Stimulated activated CD8-positive, alpha-beta memory T cell treated with anti-CD3 and anti-CD28 coated beads, Interleukin-15, amount 100 ng/mL, for 24 hours (primary cell): ENCODE results near the gene PRKCA.
"Not testable (repeated sequence)": the region's sequence is repeated elsewhere in the genome, so short reads cannot be mapped to it uniquely, and the experiment has no call there.

Source experiments
- DNase-seq: peaks from one replicate; pipeline ENCODE4 v3.0.0-alpha.2; 2020; ENCODE audit warnings: low read depth

PRKCA gene

DNA sequence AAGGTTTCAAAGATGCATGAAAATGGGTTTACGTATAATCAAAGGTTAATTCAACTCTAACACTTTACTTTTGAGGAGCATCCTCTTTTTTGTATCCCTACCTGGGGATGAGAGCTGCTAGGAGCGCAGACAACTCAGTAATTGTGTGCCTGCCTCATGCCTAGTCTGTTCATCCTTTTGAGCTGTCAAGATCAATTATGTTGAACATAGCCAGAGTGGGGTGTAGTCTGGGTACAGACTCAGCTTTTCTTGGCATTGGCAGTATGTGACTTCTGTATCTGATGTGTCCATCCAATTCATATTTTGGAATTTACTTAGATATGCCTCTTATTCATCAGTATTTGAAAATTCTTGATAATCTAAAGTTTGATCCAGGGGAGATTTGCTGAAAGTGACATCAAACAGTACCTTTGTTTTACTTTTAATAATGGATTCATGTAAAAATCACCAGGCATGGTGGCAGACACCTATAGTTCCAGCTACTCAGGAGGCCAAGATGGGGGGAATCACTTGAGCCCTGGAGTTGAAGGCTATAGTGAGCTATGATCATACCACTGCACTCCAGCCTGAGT lies 24.1 kb downstream of the PRKCA start:
- DNase-seq = no peak

DNA sequence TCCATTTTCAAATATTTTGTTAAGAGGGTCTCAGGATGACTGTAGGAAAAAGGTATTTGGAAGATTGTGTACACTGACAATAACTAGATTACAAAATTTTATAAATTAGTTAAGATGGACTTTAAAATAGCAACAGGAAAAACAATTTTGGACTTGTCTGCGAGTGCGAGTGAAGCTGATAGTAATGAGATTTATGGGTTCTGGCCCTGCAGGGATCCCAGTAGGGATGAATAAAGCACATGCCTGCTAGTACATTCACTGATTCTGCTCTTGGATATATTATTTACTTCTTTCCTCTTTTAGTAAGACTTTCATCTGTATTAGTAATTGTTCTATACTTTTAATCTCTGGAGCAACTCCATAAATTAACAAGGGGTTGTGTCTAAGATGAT lies 28.2 kb downstream of the PRKCA start:
- DNase-seq = no peak

DNA sequence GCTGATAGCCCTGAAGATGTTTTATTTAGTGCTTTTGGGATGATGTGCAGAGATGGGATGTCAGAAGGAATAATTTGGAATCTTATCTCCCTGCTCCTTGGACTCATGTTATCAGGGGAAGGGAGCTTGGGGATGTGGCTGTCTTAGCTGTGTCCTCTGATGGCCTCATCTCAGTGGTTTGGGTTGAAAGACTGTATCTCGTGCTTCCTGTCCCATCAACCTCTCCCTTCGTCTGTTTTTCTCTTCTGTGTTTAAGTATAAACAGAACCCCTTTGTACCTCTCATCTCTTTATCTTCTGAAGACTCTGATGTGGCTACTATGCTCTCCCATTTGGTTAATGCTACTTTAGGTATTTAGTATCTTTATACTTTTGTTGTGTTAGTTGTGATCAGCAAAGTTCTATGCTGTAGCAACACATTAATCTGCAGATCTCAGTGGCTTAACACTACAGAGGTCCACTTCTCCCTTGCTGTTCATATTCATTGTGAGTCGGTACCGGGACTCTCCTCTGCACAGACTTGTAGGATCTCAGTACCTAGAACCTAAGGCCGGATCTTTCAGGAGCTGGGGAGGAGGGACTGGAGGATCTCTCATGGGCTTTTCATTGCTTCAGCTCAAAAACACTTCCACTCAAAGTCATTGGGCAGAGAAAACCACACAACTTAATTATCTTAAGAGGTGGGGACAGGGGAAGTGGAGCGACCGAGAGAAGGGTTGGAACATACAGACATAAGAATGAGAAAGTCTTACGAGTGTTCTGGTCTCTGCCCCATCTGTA lies 28.8 kb downstream of the PRKCA start:
- no peak for DNase-seq

DNA sequence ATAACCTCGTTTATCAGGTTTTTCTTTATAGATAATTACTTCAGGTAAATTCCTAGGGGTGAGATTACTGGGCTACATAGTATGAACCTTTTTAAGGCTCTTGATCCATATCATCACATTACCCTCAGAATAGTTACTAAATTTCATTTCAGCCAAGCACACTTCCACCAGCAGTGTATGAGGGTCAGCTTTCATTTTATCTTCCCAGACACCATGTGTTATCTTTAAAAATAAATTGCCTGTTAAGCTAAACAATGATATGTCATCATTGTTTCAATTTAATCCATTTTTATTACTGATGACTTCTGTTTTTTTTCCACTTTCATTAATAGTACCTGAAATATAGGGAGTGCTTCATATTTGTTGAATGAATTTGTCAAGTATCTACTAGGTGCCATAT lies 33.4 kb downstream of the PRKCA start:
- DNase-seq = no peak

DNA sequence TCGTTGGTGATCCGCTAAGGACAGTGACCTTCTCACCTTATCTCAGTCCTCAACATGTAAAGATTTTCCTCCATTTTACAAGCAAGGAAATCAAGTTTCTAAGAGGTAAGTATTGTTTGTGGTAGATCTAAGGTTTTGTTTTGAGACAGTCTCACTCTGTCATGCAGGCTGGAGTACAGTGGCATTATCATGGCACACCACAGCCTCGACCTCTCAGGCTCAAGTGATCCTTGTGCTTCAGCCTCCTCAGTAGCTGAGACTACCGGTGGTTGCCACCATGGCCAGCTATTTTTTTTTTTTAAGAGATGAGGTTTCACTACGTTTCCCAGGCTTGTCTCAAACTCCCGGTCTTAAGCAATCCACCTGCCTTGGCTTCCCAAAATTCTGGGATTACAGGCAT lies 34.9 kb downstream of the PRKCA start:
- DNase-seq = no peak

DNA sequence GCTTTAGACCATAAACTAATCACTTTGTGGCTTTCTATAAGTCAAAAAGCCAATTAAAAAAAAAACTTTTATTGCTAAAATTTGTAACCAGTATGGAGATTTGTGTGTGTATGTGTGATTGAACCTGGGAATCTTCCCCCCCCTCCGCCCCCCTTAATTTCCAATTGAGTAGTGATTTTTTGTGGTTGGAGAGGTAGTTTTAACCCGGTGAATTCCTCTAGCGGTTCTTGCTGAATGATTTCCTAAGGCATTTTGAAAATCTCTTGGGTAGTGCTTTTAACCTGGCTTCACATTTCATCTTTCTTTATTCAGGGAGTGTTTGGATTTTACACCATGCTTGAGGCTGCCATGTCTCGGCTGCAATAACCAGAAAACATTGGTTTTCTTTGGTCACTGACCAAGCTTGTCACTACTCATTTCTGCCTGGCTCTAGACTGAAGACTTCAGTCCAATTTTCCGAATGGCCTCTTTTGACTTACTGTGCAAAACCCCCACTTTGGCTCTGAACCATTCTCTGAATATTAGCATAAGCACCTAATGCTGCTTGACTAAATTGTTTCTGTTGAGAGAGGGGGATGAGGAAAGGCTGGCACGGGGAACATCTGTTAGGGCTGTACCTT lies 35.6 kb downstream of the PRKCA start:
- DNase-seq = no peak

DNA sequence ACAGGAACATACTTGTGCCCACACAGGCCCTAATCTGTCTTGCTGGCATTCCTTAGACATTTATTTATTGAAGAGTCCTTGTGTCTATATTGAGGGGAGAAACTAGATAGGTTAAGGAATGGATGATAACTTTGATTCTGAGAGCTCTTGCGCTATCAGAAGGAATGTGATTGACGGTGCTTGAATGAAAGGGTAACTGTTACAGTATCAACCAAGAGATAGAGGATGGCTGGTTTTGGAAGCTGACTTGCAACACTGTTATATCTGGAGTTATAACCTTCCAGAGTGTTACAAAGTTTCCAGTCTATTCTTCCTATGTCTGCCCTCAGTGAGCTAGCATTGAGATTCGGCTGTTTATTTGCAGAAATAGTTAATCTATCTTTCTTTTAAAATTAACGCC lies 36.5 kb downstream of the PRKCA start:
- no peak for DNase-seq

DNA sequence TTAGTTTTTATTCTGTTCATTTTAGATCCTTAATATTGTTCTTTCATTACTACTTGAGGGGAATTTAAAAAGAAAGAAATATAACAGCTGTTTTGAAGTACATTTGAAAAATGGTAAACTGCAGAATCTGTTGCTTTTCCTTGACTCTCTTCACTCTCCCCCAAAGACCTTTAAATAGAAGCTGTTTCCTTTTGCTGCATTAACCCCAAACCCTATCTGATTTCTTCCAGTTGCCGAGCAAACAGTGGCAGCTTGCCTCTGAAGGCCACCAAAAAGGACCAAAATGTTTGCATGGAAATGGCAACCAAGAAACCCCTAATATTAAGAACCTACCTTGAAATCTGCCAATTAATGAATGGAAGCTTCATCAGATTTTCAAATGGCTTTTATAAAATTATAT lies 37.1 kb downstream of the PRKCA start:
- DNase-seq = no peak

DNA sequence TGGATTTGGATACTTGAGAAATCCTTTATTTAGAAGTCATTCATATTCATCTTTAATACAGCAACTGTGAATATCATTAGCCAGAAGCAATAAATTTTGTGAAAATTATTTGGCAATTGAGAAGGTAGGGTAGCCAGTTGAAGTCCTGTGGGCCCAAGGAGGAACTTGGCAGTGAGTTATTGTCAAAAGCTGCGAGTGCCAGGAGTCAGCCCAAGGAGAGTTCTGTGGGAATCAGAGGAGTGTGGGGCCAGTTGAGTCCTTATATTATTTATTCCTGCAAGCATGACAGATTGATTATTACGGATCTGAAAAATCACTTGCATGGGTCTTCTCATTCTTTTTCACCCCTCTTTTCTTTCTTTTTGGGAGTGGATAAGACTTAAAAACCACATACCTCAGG lies 38.3 kb downstream of the PRKCA start:
- no peak for DNase-seq

DNA sequence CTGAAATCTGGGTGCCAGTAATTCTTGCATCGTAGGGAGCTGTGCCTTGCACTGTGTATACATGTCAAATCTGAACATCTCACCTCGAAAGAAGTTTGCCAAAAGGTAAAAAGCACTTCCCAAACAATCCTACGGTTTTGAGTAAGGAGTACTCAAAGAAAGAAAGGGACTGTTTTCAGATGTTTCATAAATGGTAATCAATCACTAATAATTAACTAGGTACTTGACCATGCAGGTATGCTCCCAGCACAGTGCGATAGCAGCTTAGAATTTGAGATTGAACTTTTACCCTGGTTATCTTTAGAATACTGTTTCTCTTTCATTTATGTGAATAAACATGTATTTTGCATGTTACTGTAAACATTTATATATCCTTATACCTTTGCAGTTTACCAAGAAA lies 39.0 kb downstream of the PRKCA start:
- no peak for DNase-seq

DNA sequence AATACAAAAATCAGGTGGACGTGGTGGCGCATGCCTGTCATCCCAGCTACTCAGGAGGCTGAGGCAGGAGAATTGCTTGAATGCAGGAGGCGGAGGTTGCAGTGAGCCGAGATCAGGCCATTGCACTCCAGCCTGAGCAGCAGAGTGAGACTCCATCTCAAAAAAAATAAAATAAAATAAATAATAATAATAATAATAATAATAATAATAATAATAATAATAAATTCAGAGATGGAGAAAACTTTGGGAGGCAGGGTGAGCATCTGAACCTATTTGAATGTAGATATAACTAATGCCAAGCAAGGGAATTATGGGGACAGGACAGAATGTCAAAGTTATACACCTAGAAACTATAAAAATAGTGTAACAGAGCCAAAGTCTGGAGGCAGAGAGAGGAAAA lies 39.9 kb downstream of the PRKCA start:
- not testable (repeated sequence) for DNase-seq

DNA sequence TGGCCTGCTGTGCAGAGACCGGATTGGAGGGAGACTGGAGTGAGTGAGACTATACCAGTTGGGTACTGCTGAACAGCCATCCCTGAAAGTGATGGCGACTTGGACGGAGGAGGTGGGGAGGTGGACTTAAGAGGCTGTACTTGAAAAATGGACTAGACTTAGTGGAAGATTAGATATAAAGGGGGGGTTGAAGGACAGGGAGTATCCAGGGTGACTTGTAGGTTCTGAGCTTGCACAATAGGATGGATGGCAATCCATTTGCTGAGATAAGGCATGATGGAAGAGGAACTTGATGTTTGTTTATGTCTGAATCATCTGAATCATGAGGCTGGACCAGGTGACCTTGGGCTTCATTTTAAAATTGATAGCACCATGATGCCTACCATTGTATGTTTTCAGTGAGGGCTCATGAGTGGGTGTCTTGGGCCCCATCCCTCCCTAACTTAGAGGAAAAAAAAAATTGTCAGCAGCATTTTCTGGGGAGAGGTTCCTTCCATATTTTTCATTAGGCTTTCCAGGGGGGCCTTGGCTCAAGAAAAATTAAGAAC lies 41.2 kb downstream of the PRKCA start:
- no peak for DNase-seq

DNA sequence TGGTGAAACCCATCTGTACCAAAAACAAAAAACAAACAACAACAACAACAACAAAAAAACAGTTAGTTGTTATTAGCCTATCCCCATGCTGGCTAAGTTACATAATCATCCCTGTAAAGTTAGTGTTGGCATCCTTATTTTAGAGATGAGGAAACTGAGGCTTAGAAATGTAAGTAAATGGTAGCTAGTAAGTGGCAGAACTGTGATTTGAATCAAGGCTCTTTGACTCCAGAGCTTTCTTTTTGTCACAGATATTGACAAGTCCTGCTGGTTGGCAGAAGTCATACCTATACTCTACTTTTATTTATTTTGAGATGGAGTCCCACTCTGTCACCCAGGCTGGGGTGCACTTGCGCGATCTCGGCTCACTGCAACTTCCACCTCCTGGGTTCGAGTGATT lies 42.1 kb downstream of the PRKCA start:
- DNase-seq = no peak

DNA sequence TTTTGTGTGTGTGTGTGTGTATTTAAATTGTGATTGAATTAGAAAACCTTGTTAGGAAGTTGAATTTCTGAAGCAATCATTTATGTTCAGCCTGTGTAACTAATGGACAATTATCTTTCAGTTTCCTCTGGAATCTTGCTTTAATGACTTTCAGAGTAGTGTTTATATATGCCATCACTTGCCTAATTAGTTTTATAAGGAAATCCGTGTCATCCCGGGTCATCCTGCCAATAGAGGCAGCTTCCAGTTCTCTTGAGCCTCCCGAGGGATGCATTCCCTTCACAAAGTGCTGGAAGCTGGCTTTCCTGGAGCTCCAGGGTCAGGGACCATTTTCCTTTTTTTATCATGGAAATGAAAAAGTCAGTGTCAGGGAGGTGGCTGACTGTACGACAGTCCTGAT lies 42.9 kb downstream of the PRKCA start:
- DNase-seq = no peak

DNA sequence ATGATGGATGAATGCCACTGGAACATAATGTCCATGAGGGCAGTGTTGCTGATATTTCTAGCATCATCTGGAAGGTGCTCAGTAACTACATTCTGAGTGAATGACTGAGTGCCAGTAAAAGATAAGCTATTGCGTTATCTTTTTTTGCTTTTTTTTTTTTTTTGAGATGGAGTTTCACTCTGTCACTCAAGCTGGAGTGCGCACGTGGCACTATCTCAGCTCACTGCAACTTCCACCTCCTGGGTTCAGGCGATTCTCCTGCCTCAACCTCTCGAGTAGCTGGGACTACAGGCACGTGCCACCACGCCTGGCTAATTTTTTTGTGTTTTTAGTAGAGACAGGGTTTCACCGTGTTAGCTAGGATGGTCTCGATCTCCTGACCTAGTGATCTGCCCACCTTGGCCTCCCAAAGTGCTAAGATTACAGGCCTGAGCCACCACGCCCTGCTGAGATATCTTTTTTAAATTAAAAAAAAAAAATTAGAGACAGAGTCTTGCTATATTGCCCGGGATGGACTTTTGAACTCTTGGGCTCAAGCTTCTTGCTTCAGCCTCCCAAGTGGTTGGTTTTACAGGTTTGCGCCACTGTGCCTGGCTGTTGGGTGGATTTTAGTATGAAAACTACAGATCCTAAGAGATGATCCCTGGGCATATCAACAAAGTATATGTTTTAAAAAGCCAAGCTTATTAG lies 43.7 kb downstream of the PRKCA start:
- DNase-seq = not testable (repeated sequence)

DNA sequence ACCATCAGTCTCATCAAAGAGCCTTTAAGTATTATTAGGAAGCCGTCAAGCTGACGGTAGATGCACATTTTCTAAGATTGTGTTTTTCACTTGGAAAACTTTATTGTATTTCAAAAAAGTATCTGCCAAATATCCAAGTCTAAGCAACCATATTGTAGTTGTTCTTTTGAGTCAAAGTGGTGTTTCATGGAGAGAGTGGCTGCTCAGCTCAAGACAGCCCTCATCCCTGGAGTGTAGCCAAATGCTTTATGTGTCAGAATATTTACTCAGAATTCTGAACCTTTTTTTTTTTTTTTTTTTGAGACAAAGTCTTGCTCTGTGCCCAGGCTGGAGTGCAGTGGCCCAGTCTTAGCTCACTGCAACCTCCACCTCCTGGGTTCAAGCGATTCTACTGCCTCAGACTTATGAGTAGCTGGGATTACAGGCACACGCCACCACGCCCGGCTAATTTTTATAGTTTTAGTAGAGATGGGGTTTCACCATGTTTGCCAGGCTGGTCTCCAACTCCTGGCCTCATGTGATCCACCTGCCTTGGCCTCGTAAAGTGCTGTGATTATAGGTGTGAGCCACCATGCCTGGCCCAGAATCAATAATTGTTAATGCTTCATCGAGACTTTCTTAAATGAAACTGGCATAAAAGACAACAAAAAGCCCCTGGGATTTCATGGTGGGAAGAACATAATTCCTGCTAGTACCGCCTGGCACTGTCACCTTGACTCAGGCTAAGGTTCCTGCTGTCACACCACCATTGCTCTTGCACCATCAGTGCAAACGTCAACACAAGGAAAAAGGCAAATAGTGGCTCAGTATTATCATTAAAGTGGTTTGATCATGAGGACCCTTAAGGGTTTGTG lies 45.5 kb downstream of the PRKCA start:
- no peak for DNase-seq

DNA sequence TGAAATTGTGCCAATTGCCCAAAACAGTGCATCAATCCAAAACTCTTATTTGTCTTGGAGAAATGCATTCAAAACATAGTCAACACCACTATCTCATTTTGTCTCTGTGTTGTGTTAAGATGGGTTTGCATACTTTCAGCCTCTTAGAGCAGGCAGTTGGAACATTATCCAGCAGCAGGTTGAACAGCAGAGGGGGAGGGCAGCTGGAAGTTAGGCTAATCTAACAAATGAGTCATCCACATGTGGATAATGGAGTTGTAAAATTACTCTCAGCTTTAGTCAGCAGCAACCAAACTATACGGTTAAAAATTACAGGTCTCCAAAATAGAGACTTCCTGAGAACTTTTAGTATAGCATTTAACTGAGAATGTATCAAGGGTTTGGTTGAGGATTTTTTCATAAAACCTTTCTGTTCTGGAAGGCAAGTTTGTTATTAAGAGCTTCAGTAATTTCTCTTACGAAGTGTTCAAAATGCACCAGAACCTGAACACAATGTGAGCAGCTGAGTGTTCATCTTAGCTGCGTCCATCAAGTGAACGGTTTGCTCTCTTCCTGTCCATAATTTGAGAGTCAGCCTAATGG lies 46.3 kb downstream of the PRKCA start:
- no peak for DNase-seq

DNA sequence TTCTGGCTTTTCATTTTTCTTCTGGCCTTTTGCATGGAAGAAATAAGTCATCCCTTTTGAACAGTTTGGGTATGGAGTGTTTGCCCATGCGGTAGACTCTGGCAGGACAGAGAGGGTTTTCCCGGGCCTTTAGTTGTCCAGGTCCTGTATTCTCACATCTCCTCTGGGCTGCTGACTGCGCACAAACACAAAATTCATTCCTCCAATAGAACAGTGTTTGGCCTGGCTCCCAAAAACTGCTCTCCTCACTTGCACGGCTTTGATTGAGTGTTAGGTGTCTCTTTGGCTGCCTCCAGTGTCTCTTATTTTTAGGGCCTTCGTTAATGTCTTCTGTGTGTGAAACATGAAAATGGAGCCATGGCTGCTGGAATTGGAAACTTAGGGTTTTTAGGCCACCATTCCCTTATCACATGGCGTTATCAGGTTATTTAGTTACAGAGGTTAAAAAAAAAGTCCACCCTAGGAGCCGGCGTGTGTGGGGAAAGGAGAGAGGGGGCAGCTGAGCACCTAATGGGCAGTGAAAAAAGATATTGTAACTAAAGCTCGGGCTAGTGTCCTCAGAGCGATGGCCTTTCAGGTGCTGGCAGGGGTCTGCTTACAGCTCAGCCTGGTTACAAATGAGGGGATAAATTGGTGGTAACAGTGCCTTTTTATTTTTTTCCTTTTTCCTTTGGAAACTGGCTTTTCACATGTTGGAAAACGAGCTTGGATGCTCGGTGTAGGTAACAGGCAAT lies 47.3 kb downstream of the PRKCA start:
- DNase-seq = no peak

DNA sequence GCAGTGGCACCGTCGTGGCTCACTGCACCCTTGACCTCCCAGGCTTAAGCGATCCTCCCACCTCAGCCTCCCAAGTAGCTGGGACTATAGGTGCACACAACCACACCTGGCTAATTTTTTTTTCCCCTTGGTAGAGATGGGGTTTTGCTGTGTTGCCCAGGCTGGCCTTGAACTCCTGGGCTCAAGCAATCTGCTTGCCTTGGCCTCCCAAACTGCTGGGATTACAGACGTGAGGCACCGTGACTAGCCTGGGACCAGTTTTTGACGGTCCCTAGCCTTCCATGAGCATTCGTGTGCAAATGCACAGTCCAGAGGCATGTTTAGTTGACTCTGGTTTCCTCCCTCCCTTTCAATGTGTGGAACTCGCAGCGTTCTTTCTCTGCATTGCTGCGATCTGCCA lies 48.2 kb downstream of the PRKCA start:
- DNase-seq = not testable (repeated sequence)

DNA sequence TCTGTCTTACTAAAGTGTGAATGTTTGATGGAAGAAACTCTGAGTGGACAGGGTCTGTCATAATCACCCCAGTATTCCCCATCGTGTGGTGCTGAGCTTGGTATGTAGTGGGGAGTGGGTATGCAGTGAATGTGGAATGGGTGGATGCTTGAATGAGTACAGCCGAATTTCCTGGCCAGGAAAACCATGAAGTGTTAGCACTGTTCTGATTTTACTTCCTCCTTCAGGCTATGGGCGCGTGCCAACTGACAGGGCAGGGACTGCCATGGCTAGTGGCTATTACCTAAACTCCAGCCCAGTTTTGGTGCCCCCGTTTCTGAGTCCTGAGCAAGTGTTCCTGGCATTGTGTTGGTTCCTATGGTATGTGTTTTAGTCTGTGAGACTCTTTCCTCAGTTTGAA lies 48.6 kb downstream of the PRKCA start:
- no peak for DNase-seq

DNA sequence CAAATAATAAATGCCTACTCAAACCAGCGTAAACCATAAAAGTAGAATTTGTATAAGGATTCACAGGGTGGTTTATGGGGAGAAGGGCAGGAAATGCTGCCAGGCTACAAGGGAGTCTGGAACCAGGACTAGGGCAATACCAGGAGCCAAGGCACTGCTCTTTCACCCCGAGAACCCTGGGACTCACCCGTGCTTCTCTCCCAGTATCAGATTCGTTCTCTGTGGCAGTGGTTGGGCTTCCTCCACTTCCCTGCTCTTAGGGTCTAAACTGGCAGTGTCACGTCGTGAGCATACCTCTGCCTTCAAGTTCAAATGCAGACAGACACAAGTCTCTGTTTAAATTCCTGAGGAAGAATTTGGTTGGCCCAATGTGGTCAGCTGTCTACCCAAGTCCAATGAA lies 49.3 kb downstream of the PRKCA start:
- no peak for DNase-seq
